CD14-positive monocyte (primary cell): Measurements from ENCODE around the gene RASGRF2. TPM values are rescaled to one million over a fixed set of nuclear protein-coding genes. Genes with fewer than 3 reads are reported as not detected.

Source experiments
- DNase-seq, 3 donors: peaks; one replicate each; pipeline ENCODE4 v3.0.0-alpha.2; 2011 to 2022
- H2AFZ ChIP-seq: 2 replicates; pipeline ENCODE4 v1.6.0; 2012; ENCODE audit warnings: mild to moderate bottlenecking, low read depth, low read length, inconsistent platforms; ENCODE audit not compliant: insufficient read depth, poor library complexity, severe bottlenecking
- H3K27ac ChIP-seq, 2 donors: 1 replicate in 1 of 2; 2 replicates in 1 of 2; pipeline ENCODE4 v1.5.1; 2012 to 2013; ENCODE audit warnings: low read length in 2 of 2, control low read depth in 1 of 2, inconsistent platforms in 1 of 2, low read depth in 1 of 2, mild to moderate bottlenecking in 1 of 2
- H3K27me3 ChIP-seq, 2 donors: one replicate each; pipeline versions ENCODE4 v1.6.0 to v1.6.1; 2011 to 2013; ENCODE audit warnings: low read length in 2 of 2; ENCODE audit not compliant: control insufficient read depth in 2 of 2, insufficient read depth in 2 of 2
- H3K36me3 ChIP-seq, 2 donors: replicated peaks in 1 of 2; 1 replicate in 1 of 2; 2 replicates in 1 of 2; pipeline versions ENCODE4 v1.5.1 to v1.6.1; 2012 to 2013; ENCODE audit warnings: low read length in 2 of 2, control low read depth in 1 of 2, inconsistent platforms in 1 of 2, mild to moderate bottlenecking in 1 of 2; ENCODE audit not compliant: insufficient read depth in 2 of 2, control insufficient read depth in 1 of 2
- H3K4me1 ChIP-seq, 2 donors: 1 replicate in 1 of 2; 2 replicates in 1 of 2; pipeline versions ENCODE4 v1.5.1 to v1.6.1; 2012 to 2013; ENCODE audit warnings: low read length in 2 of 2, control low read depth in 1 of 2, inconsistent platforms in 1 of 2, mild to moderate bottlenecking in 1 of 2, moderate library complexity in 1 of 2; ENCODE audit not compliant: insufficient read depth in 2 of 2, control insufficient read depth in 1 of 2
- H3K4me2 ChIP-seq: replicated peaks from 2 replicates; pipeline ENCODE3; 2012; ENCODE audit warnings: low read length, moderate library complexity, mild to moderate bottlenecking; ENCODE audit not compliant: poor library complexity, severe bottlenecking; ENCODE audit errors: extremely low read depth
- H3K4me3 ChIP-seq, 3 experiments: fragments of 200-600 bp in 1 of 3; sonication (generic) in 1 of 3; replicated peaks in 1 of 3; 1 replicate in 2 of 3; 2 replicates in 1 of 3; pipeline ENCODE4 v1.5.1; 2011 to 2013; ENCODE audit warnings: low read length in 3 of 3, mild to moderate bottlenecking in 3 of 3, control low read depth in 2 of 3, low read depth in 2 of 3, inconsistent platforms in 1 of 3, moderate library complexity in 1 of 3
- H3K79me2 ChIP-seq: 2 replicates; pipeline ENCODE4 v1.6.0; 2012; ENCODE audit warnings: mild to moderate bottlenecking, control low read depth, inconsistent platforms, low read length, moderate library complexity; ENCODE audit not compliant: insufficient read depth
- H3K9ac ChIP-seq: 2 replicates; pipeline ENCODE4 v1.6.0; 2017; ENCODE audit warnings: low read length, mild to moderate bottlenecking; ENCODE audit not compliant: insufficient read depth, poor library complexity, severe bottlenecking
- H3K9me3 ChIP-seq, 2 donors: replicated peaks in 1 of 2; 1 replicate in 1 of 2; 2 replicates in 1 of 2; pipeline versions ENCODE4 v1.5.1 to v1.6.1; 2012 to 2013; ENCODE audit warnings: low read length in 2 of 2, control low read depth in 1 of 2; ENCODE audit not compliant: control insufficient read depth in 1 of 2, insufficient read depth in 1 of 2
- H4K20me1 ChIP-seq: 2 replicates; pipeline ENCODE4 v1.6.0; 2012; ENCODE audit warnings: mild to moderate bottlenecking, low read length, control low read depth, moderate library complexity; ENCODE audit not compliant: insufficient read depth
- H3K27ac Mint-ChIP-seq, 7 donors: one replicate each; pipeline ENCODE4 v1.8.0; 2020; ENCODE audit warnings: mild to moderate bottlenecking in 7 of 7, mixed read lengths in 7 of 7, moderate library complexity in 6 of 7, inconsistent platforms in 2 of 7
- H3K27me3 Mint-ChIP-seq, 3 donors: one replicate each; pipeline ENCODE4 v1.8.0; 2021 to 2022; ENCODE audit warnings: low read depth in 3 of 3, mild to moderate bottlenecking in 3 of 3, mixed read lengths in 3 of 3, moderate library complexity in 3 of 3, inconsistent platforms in 1 of 3
- H3K36me3 Mint-ChIP-seq, 2 donors: one replicate each; pipeline ENCODE4 v1.8.0; 2020; ENCODE audit warnings: mixed read lengths in 2 of 2, inconsistent platforms in 1 of 2, mild to moderate bottlenecking in 1 of 2
- H3K4me1 Mint-ChIP-seq: one replicate; pipeline ENCODE4 v1.8.0; 2020; ENCODE audit warnings: mild to moderate bottlenecking, mixed read lengths
- H3K4me3 Mint-ChIP-seq, 2 donors: one replicate each; pipeline ENCODE4 v1.8.0; 2020; ENCODE audit warnings: mild to moderate bottlenecking in 2 of 2, mixed read lengths in 2 of 2, moderate library complexity in 1 of 2
- H3K9me3 Mint-ChIP-seq, 7 donors: one replicate each; pipeline ENCODE4 v1.8.0; 2020 to 2022; ENCODE audit warnings: mixed read lengths in 7 of 7, mild to moderate bottlenecking in 6 of 7, moderate library complexity in 6 of 7, inconsistent platforms in 2 of 7
- CTCF ChIP-seq: fragments of 200-600 bp; IDR thresholded peaks from one replicate; pipeline ENCODE4 v1.8.0; 2022; ENCODE audit warnings: antibody characterized with exemption, mild to moderate bottlenecking
- WGBS: methylation state at CpG from one replicate; pipeline ENCODE4 v1.1.5; 2013; ENCODE audit warnings: missing lambda C conversion rate; ENCODE audit not compliant: insufficient coverage; 5-methylcytosine and 5-hydroxymethylcytosine counted together
- intact Hi-C, 2 donors: fragments of 100-400 bp; cut with micrococcal nuclease; formaldehyde crosslinking; loops; one replicate each; pipeline versions ENCODE4 v1.15.0 to v1.15.1; 2023
- polyA plus RNA-seq, 3 donors: library from polyadenylated mRNA; depleted of rRNA in 1 of 3; unstranded in 2 of 3; stranded (reverse) in 1 of 3; fragments of 300-500 nt in 2 of 3; fragments of >200 nt in 1 of 3; fragmentation: Illumina TruSeq in 2 of 3; gene quantifications; 1 replicate in 2 of 3; 2 replicates in 1 of 3; pipeline ENCODE4 v1.2.3, GENCODE V29; 2012 to 2021

Gene RASGRF2
- polyA plus RNA-seq, 3 donors: 0.01 to 0.02 TPM; not detected in 1

- WGBS: no CpG with 5 or more reads among the region's 2 CpGs
- no peak overlapping the region for H3K4me3 ChIP-seq
- H3K79me2 ChIP-seq: no peaks in the 10 kb centered on the region
- H3K27me3 Mint-ChIP-seq: peaks cover 43 to 60% (median 50%) of the 10 kb centered on the region in 3 donors
- no peak overlapping the region for H3K9ac ChIP-seq
- DNase-seq: no peak
- no peak overlapping the region for H3K27ac ChIP-seq
- H3K27me3 ChIP-seq: peaks cover 56 to 69% of the 10 kb centered on the region in 2 donors
- no peak for TF ChIP-seq CTCF
- peaks cover 8% of the 10 kb centered on the region for H3K4me1 Mint-ChIP-seq
- peaks cover 2 to 7% of the 10 kb centered on the region in 2 donors for H3K36me3 Mint-ChIP-seq
- peaks cover 0 to 9% (median 4%) of the 10 kb centered on the region in 7 donors for H3K9me3 Mint-ChIP-seq
- intact Hi-C loops: no loop called here
- H3K27ac Mint-ChIP-seq: no peak overlapping the region
- no peak overlapping the region for H2AFZ ChIP-seq
- H3K36me3 ChIP-seq: no peaks in the 10 kb centered on the region
- peak overlapping the region in 1 of 2 donors; percentile 52 for H3K4me3 Mint-ChIP-seq
- H4K20me1 ChIP-seq: no peaks in the 10 kb centered on the region
- peaks cover 0 to 7% of the 10 kb centered on the region in 2 donors for H3K4me1 ChIP-seq
- H3K4me2 ChIP-seq: no peak overlapping the region
- peaks cover 0 to 4% of the 10 kb centered on the region in 2 donors for H3K9me3 ChIP-seq
Measured at GRCh38 chr5:80963521-80963895, 3.3 kb downstream of the RASGRF2 start.

- H3K36me3 ChIP-seq: no peaks in the 10 kb centered on the region
- Mint-ChIP-seq H3K9me3 (peaks cover 0 to 9% (median 6%) of the 10 kb centered on the region in 7 donors), H3K27ac (no peak overlapping the region), H3K36me3 (peaks cover 2 to 7% of the 10 kb centered on the region in 2 donors), H3K4me3 (no peak overlapping the region), H3K27me3 (peaks cover 40 to 56% (median 45%) of the 10 kb centered on the region in 3 donors), H3K4me1 (peaks cover 8% of the 10 kb centered on the region)
- no CpG with 5 or more reads among the region's 3 CpGs for WGBS
- H3K27ac ChIP-seq: no peak overlapping the region
- no peak for DNase-seq
- no peak overlapping the region for H3K4me2 ChIP-seq
- H3K4me1 ChIP-seq: peaks cover 0 to 7% of the 10 kb centered on the region in 2 donors
- TF ChIP-seq CTCF: no peak
- no peak overlapping the region for H2AFZ ChIP-seq
- peaks cover 51 to 64% of the 10 kb centered on the region in 2 donors for H3K27me3 ChIP-seq
- H3K4me3 ChIP-seq: no peak overlapping the region
- peaks cover 0 to 4% of the 10 kb centered on the region in 2 donors for H3K9me3 ChIP-seq
- H3K79me2 ChIP-seq: no peaks in the 10 kb centered on the region
- no peaks in the 10 kb centered on the region for H4K20me1 ChIP-seq
- no peak overlapping the region for H3K9ac ChIP-seq
- intact Hi-C loops: no loop called here
Measured at GRCh38 chr5:80963966-80964481, 3.9 kb downstream of the RASGRF2 start.
